ENCODE measurements around the gene ZNF560.

DNA sequence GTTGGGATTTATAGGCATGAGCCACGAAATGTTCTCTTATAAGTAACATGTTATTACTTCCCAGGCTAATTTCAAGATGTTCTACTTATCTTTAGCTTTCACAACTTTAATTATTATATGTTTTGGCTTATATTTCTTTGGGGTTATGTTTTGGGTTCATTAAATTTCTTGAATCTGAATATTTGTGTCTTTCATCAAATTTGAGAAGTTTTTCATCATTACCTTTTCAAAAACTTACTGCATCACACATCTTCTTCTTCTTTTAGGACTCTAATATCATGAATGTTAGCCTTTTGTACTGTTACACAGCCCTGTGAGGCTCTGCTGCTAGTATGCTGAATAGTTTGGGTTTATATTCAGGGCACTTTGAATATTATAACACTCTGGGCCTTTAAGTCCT is 53.4 kb downstream of the ZNF560 start:
- TF ChIP-seq, protein P1, sequence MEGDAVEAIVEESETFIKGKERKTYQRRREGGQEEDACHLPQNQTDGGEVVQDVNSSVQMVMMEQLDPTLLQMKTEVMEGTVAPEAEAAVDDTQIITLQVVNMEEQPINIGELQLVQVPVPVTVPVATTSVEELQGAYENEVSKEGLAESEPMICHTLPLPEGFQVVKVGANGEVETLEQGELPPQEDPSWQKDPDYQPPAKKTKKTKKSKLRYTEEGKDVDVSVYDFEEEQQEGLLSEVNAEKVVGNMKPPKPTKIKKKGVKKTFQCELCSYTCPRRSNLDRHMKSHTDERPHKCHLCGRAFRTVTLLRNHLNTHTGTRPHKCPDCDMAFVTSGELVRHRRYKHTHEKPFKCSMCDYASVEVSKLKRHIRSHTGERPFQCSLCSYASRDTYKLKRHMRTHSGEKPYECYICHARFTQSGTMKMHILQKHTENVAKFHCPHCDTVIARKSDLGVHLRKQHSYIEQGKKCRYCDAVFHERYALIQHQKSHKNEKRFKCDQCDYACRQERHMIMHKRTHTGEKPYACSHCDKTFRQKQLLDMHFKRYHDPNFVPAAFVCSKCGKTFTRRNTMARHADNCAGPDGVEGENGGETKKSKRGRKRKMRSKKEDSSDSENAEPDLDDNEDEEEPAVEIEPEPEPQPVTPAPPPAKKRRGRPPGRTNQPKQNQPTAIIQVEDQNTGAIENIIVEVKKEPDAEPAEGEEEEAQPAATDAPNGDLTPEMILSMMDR (IDR thresholded peaks at IDR 0.05) = no peak
- TF ChIP-seq POLR2A (IDR thresholded peaks at IDR 0.05) = no peak
